Esophagus (tissue), 2 donors: ENCODE measurements around the gene TMCO4. TPM values are rescaled to one million over a fixed set of nuclear protein-coding genes. Genes with fewer than 3 reads are reported as not detected.

Experiments
- H3K27ac ChIP-seq, 2 donors: one replicate each; pipeline ENCODE4 v1.5.1; 2013; ENCODE audit warnings: low read depth in 2 of 2, mild to moderate bottlenecking in 2 of 2, inconsistent platforms in 1 of 2, low read length in 1 of 2, moderate library complexity in 1 of 2
- H3K27me3 ChIP-seq, 2 donors: one replicate each; pipeline ENCODE4 v1.6.1; 2013; ENCODE audit warnings: low read length in 2 of 2, control low read depth in 1 of 2, mild to moderate bottlenecking in 1 of 2; ENCODE audit not compliant: insufficient read depth in 2 of 2, control insufficient read depth in 1 of 2
- H3K36me3 ChIP-seq, 2 donors: one replicate each; pipeline ENCODE4 v1.6.1; 2013; ENCODE audit warnings: low read length in 1 of 2; ENCODE audit not compliant: control insufficient read depth in 2 of 2, insufficient read depth in 2 of 2
- H3K4me1 ChIP-seq, 2 donors: one replicate each; pipeline ENCODE4 v1.6.1; 2013; ENCODE audit warnings: low read length in 1 of 2; ENCODE audit not compliant: control insufficient read depth in 2 of 2, insufficient read depth in 2 of 2
- H3K4me3 ChIP-seq, 2 donors: one replicate each; pipeline ENCODE4 v1.5.1; 2013; ENCODE audit warnings: low read length in 2 of 2, mild to moderate bottlenecking in 2 of 2, low read depth in 1 of 2, moderate library complexity in 1 of 2
- H3K9me3 ChIP-seq, 2 donors: one replicate each; pipeline ENCODE4 v1.6.1; 2013; ENCODE audit warnings: mild to moderate bottlenecking in 2 of 2, low read depth in 1 of 2, low read length in 1 of 2, moderate library complexity in 1 of 2; ENCODE audit not compliant: control insufficient read depth in 2 of 2, insufficient read depth in 1 of 2
- WGBS, 2 donors: extraction: QIAGEN DNeasy Blood & Tissue Kit; methylation state at CpG; one replicate each; pipeline ENCODE4 v1.1.7; 2013; 5-methylcytosine and 5-hydroxymethylcytosine counted together
- polyA plus RNA-seq, 2 donors: library from polyadenylated mRNA; stranded (reverse); fragments of 200-250 nt; gene quantifications; one replicate each; pipeline ENCODE4 v1.2.3, GENCODE V29; 2013
- donor health status: healthy with polysubstance abuse.
- donor health status: Bipolar disorder and iron deficiency.

The TMCO4 gene
- polyA plus RNA-seq, 2 donors: 14.2 to 26.2 TPM

DNA sequence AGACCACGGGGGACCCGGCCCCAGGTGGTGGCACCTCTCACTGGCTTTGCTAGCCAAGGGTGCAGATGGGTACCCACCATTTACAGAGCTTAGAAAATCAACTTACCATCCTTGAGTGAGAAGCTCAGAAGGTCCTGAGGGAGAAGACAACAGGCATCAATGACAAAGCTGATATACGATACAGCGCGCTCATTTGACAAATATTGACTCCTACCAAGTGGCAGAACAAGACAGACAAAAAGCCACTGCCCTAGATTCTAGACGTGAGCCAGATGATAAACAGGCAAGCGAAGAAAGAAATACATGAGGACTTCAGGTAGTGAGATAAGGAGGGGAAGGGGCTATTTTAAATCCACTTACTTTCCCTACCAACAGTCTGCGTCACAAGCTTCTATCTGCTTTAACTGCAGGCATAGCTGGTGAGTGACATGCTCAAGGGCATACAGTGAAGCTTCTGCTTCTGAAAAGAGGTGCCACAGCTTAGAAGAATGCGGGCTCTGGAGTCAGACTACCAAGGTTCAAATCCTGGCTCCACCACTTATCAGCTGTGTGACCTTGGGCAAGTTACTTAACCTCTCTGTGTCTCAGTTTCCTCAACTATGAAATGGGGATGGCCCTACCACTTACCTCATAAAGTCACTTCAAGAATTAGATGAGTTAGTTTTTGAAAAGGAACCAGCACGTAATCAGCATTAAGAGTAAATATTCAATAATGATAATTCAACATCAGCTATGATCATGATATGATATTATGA is 29.1 kb downstream of the TMCO4 start:
- Histone ChIP-seq H3K27ac (no peak overlapping the region), H3K27me3 (no peaks in the 10 kb centered on the region), H3K4me1 (no peaks in the 10 kb centered on the region), H3K36me3 (peaks cover 4 to 29% of the 10 kb centered on the region in 2 donors), H3K4me3 (no peak overlapping the region), H3K9me3 (no peaks in the 10 kb centered on the region)
- 82 to 84% methylated on average over 10 of the region's 10 CpGs for WGBS, 2 donors

DNA sequence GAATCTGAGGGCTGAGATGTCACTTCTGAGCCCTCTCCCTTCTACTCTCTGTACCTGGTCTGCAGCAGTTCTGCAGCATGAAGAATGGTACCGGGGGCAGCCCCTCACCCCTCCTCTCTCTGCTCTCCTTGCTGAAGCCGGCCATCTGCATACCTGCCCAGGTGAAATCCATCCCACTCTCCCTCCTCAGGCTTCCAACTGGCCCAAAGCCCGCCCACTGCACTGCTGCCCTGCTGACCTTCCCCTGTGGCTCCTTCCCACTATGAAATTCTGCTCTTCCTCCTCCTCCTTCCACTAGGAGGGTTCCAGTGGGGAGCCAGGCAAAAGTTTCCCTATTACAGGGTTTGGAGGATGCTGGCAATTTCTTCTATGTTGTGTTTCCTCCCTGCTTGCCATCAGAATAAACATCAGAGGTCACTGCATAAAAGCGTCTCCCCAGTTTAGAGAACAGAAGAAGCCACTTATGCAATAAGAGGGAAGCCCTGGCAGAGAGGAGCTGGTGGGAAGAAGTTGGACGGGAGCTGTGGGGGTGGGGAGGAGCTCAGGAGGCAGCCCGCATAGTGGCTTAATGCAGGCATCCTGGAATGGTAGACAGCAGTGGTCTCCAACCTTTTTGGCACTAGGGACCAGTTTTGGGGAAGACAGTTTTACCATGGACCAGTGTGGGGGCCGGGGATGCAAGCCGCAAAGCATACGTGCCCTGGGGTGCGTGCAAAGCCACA is 30.3 kb downstream of the TMCO4 start:
- Histone ChIP-seq H3K4me3 (no peak overlapping the region), H3K9me3 (no peaks in the 10 kb centered on the region), H3K4me1 (no peaks in the 10 kb centered on the region), H3K27ac (no peak overlapping the region), H3K36me3 (peaks cover 4 to 29% of the 10 kb centered on the region in 2 donors), H3K27me3 (no peaks in the 10 kb centered on the region)
- WGBS, 2 donors: 81 to 89% methylated on average over 10 of the region's 10 CpGs

DNA sequence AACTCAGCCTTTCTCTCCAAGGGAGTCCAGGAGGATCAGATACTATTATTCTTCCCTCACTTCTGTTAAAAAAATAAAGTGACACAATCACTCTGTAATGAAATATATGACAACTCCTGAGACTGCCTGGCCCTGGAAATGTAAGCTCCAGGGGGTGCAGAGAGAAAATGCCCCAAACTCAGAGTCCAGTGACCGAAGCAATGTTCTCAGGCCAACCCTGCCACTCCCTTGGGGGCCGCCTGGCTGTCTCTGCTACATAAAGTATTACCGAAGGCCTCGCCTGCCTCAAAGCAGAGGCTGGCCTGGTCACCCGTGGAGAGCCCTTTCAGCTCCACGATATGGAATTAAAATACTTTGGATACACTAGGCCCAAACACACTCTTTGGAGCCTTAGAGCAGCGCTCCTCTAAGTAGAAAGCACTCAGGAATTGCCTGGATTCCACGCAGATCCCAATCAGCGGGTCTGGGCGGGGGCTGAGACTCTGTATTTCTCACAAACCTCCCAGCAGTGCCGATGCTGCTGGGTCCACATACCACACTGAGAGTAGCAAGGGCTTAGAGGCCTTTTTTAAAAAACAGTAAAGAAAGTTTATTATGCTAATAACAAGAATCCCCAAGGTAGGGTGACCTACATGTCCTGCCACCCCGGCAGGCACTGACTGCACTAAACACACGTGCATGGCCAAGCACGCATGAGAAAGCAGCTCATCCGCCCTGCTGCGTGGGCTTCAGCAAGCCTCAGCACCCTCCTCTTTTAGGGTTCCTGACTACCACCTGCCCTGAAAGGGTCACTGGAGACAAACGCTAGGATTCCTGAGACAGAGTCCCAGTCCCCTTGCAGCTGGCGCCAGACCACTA is 31.1 kb downstream of the TMCO4 start:
- WGBS, 2 donors: 84 to 86% methylated on average over 18 of the region's 18 CpGs
- no peak overlapping the region for H3K27ac ChIP-seq
- H3K9me3 ChIP-seq: no peaks in the 10 kb centered on the region
- no peaks in the 10 kb centered on the region for H3K27me3 ChIP-seq
- no peaks in the 10 kb centered on the region for H3K4me1 ChIP-seq
- peaks cover 4 to 26% of the 10 kb centered on the region in 2 donors for H3K36me3 ChIP-seq
- no peak overlapping the region for H3K4me3 ChIP-seq

DNA sequence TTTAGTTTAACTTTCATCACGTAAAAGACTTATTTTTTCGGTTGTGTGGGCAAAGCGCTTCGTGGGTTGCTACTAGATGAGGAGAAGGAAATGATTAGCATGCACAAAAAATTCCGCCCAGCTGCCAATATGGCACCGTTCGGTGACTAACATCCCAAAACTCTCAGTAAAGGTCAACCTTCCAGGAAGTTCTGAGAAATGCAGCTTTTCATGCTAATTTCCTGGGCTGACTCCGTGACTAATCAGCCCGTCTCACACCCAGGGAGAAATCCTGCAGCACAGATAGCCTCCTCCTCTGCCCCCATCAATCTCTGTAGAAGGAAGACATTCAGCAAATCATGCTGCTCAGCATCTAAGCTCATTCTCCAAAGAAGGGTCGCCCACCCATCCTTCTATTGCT is 34.1 kb downstream of the TMCO4 start:
- Histone ChIP-seq H3K9me3 (no peaks in the 10 kb centered on the region), H3K4me1 (no peaks in the 10 kb centered on the region), H3K4me3 (no peak overlapping the region), H3K27ac (no peak overlapping the region), H3K36me3 (peaks cover 4 to 20% of the 10 kb centered on the region in 2 donors), H3K27me3 (no peaks in the 10 kb centered on the region)
- 72 to 83% methylated on average over 10 of the region's 10 CpGs for WGBS, 2 donors

DNA sequence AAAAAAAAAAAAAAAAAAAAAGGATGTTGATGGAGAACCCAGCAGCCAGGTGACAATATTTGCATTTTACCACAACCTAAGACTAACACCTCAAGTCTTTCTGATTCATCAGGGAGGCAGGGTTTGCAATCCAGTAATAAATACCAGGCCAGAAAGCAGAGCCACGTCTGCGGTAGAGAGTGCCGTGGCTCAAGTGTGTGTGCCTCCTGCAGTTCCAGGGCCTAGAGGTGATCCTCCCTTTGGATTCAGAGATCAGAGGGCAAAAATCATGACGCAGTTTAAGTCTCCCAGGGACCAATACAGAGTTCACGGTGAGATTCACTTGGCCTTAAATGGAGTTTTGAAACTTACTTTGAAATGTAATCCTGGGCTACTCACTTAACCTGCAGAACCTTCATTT is 34.9 kb downstream of the TMCO4 start:
- no peaks in the 10 kb centered on the region for H3K4me1 ChIP-seq
- no peak overlapping the region for H3K27ac ChIP-seq
- 86 to 90% methylated on average over 5 of the region's 5 CpGs for WGBS, 2 donors
- H3K9me3 ChIP-seq: no peaks in the 10 kb centered on the region
- H3K27me3 ChIP-seq: no peaks in the 10 kb centered on the region
- no peak overlapping the region for H3K4me3 ChIP-seq
- H3K36me3 ChIP-seq: peaks cover 4 to 15% of the 10 kb centered on the region in 2 donors

DNA sequence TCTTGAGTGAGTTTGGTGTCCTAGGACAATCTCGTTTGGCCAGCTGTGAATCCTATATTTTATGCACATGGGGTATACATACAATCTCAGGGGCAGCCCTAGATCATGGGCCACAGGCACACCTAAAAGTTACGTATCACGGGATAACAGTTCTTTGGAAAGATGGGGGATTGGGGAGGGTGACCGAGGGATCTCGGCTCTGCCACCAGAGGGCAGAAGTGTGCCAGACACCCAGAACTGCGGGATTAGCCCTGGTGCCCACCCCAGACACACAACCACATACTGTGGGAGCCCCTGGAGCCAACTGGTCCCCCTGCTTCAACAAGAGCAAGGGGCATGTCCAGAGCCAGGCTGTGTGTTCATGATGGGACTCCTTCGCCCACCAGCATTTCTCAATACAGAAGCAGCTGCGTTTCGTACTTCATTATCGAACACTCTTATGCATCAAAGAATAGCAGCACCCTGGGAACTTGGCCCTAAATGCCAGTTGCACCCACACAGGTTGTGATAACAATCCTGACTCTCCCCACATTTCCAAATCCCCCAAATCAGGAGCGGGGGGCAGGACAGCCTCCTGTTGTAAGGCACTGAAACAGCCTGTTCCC is 37.4 kb downstream of the TMCO4 start:
- peaks cover 0 to 2% of the 10 kb centered on the region in 2 donors for H3K4me1 ChIP-seq
- peaks cover 0 to 2% of the 10 kb centered on the region in 2 donors for H3K9me3 ChIP-seq
- no peak overlapping the region for H3K27ac ChIP-seq
- no peaks in the 10 kb centered on the region for H3K27me3 ChIP-seq
- 56 to 62% methylated on average over 11 of the region's 11 CpGs for WGBS, 2 donors
- no peak overlapping the region for H3K4me3 ChIP-seq
- H3K36me3 ChIP-seq: peaks cover 4 to 5% of the 10 kb centered on the region in 2 donors

DNA sequence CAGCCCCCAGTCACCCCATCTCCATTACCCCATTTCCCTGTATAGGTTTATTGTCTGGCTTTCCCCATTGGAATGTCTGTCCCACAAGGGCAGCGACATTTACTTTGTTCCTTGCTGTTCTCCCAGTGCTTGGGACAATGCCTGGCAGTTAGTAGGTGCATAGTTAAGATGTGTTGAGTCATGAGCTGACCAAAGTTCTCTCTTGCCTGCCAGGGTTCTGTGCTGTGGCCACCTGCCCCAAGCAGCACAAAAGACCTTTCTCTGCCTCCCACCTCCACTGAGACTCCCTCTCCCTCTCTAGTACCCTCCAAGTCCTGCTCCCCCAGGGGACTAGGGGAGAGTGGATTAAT is 40.0 kb downstream of the TMCO4 start:
- Histone ChIP-seq H3K4me3 (no peak overlapping the region), H3K27ac (no peak overlapping the region), H3K27me3 (no peaks in the 10 kb centered on the region), H3K4me1 (peaks cover 0 to 2% of the 10 kb centered on the region in 2 donors), H3K9me3 (peaks cover 0 to 2% of the 10 kb centered on the region in 2 donors), H3K36me3 (peaks cover 0 to 5% of the 10 kb centered on the region in 2 donors)
- WGBS, 2 donors: 75 to 93% methylated on average over 1 of the region's 1 CpG

DNA sequence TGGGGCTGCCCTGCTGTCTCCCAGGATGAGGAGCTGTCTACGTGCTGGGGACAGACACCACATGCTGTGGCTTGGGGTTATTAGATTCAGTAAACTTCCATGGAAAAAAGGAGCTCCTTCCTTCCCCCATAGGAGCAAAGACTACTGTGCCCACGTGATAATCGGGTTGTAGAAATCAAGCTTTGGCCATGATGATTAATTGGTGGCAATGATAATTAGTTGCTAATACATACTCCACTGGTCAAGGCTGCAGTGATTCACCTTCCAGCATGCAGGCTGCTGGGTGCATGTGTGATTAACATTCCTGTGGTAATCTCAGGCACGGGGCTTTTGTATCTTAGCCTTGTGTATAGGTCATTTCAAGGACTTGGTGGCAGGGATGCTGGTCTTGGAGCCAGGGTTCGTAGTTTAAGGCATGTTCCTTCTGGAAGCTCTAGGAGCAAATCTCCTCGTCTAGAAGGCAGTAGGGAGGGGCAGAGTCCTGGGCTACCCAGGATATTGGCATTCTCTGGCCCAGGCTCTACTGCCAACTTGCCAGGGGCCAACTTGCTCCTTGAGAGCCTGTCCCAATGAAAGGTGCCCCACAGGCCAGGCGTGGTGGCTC is 41.4 kb downstream of the TMCO4 start:
- no peak overlapping the region for H3K4me3 ChIP-seq
- H3K36me3 ChIP-seq: peaks cover 0 to 5% of the 10 kb centered on the region in 2 donors
- WGBS, 2 donors: 56 to 63% methylated on average over 7 of the region's 7 CpGs
- no peaks in the 10 kb centered on the region for H3K27me3 ChIP-seq
- peaks cover 0 to 2% of the 10 kb centered on the region in 2 donors for H3K9me3 ChIP-seq
- peaks cover 0 to 2% of the 10 kb centered on the region in 2 donors for H3K4me1 ChIP-seq
- H3K27ac ChIP-seq: no peak overlapping the region

DNA sequence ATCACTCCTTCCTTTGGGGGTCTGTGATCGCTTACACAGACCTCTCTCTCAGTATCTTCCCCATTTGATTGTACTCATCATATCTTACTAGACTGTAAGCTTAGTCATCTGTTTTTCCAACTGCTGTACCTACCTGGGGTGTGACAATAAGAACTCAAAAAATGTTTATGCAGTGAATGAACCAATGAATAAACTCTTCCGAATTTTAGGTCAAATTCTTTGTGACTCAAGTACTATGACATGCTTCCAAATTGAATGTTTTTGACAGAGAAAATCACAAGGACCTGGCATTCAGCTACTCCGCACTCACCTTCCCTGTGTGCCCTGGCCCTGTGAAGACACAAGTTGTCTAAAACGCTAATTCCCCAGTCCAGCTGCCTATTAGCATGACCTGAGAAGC is 42.1 kb downstream of the TMCO4 start:
- Histone ChIP-seq H3K4me3 (no peak overlapping the region), H3K27me3 (no peaks in the 10 kb centered on the region), H3K36me3 (peaks cover 0 to 8% of the 10 kb centered on the region in 2 donors), H3K27ac (no peak overlapping the region), H3K4me1 (peaks cover 0 to 2% of the 10 kb centered on the region in 2 donors), H3K9me3 (peaks cover 0 to 2% of the 10 kb centered on the region in 2 donors)
- WGBS, 2 donors: 95 to 97% methylated on average over 4 of the region's 4 CpGs
